ENCODE measurements around the gene PSMA7. TPM values are rescaled to one million over a fixed set of nuclear protein-coding genes. Genes with fewer than 3 reads are reported as not detected.

PSMA7 gene
- polyA plus RNA-seq, 1 of the 3 experiments (the other 2 are of a cell fraction): 801 TPM

DNA sequence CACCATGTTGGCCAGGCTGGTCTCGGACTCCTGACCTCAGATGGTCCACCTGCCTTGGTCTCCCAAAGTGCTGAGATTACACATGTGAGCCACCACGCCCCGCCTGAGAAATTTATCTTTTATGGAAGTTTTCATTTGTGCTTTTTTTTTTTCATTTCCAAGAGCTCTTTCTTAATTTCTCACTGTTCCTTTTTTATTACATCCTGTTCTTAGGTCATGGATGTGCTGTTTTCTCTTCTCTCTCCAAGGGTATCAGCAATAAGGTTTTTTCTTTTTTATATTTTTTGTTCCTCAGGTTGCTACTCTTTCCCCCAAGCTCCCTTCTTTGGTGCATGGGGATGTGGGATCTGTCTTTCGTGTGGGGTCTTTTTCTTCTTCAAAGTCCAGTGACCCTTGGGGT lies 42.1 kb downstream of the PSMA7 start:
- Histone ChIP-seq H4K20me1 (ENCODE audit: insufficient read depth) (no peaks in the 10 kb centered on the region), H3K27ac (ENCODE audit: low read depth in 2 of 2, low read length in 1 of 2) (no peak overlapping the region), H3K36me3 (replicated peaks in 1 of 2; ENCODE audit: control insufficient read depth in 1 of 2, insufficient read depth in 2 of 2, low read length in 1 of 2) (no peaks in the 10 kb centered on the region), H3K9me2 (no peaks in the 10 kb centered on the region), H3F3A (replicated peaks; ENCODE audit: insufficient read depth) (no peaks in the 10 kb centered on the region), H3K4me2 (no peak overlapping the region), H3K27me3 (ENCODE audit: insufficient read depth) (no peaks in the 10 kb centered on the region), H3K4me3 (ENCODE audit: low read depth in 2 of 2, low read length in 1 of 2) (no peak overlapping the region), H3K79me2 (ENCODE audit: insufficient read depth) (no peaks in the 10 kb centered on the region), H2AFZ (ENCODE audit: low read depth) (no peak overlapping the region), H3K9me3 (no peaks in the 10 kb centered on the region), H3K4me1 (ENCODE audit: control insufficient read depth in 1 of 2, insufficient read depth in 2 of 2, low read depth in 1 of 2, low read length in 1 of 2) (no peaks in the 10 kb centered on the region), H3K9ac (no peak overlapping the region)
- WGBS (ENCODE audit: low lambda C conversion rate): 19% methylated on average over 4 of the region's 4 CpGs
- TF ChIP-seq, protein P1, sequence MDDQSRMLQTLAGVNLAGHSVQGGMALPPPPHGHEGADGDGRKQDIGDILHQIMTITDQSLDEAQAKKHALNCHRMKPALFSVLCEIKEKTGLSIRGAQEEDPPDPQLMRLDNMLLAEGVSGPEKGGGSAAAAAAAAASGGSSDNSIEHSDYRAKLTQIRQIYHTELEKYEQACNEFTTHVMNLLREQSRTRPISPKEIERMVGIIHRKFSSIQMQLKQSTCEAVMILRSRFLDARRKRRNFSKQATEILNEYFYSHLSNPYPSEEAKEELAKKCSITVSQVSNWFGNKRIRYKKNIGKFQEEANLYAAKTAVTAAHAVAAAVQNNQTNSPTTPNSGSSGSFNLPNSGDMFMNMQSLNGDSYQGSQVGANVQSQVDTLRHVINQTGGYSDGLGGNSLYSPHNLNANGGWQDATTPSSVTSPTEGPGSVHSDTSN (IDR thresholded peaks at IDR 0.05): no peak
- no peak for TF ChIP-seq TEAD4 (IDR thresholded peaks at IDR 0.05; ENCODE audit: borderline replicate concordance, insufficient read depth)
- TF ChIP-seq EP300 (IDR thresholded peaks at IDR 0.05; ENCODE audit: borderline replicate concordance in 1 of 2, low read depth in 1 of 2, low read length in 1 of 2): no peak
- no peak for TF ChIP-seq NRF1 (IDR thresholded peaks at IDR 0.05; ENCODE audit: low read depth, low read length)
- no peak for TF ChIP-seq RAD21 (IDR thresholded peaks at IDR 0.05; ENCODE audit: low read length)
- TF ChIP-seq YY1 (IDR thresholded peaks at IDR 0.05; ENCODE audit: low read depth): no peak
- TF ChIP-seq, protein P2, sequence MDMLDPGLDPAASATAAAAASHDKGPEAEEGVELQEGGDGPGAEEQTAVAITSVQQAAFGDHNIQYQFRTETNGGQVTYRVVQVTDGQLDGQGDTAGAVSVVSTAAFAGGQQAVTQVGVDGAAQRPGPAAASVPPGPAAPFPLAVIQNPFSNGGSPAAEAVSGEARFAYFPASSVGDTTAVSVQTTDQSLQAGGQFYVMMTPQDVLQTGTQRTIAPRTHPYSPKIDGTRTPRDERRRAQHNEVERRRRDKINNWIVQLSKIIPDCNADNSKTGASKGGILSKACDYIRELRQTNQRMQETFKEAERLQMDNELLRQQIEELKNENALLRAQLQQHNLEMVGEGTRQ (IDR thresholded peaks at IDR 0.05; ENCODE audit: borderline replicate concordance, low read depth, low read length): no peak
- no peak for TF ChIP-seq EZH2phosphoT487 (IDR thresholded peaks at IDR 0.05; ENCODE audit: borderline replicate concordance, low read depth)
- TF ChIP-seq, protein P3, sequence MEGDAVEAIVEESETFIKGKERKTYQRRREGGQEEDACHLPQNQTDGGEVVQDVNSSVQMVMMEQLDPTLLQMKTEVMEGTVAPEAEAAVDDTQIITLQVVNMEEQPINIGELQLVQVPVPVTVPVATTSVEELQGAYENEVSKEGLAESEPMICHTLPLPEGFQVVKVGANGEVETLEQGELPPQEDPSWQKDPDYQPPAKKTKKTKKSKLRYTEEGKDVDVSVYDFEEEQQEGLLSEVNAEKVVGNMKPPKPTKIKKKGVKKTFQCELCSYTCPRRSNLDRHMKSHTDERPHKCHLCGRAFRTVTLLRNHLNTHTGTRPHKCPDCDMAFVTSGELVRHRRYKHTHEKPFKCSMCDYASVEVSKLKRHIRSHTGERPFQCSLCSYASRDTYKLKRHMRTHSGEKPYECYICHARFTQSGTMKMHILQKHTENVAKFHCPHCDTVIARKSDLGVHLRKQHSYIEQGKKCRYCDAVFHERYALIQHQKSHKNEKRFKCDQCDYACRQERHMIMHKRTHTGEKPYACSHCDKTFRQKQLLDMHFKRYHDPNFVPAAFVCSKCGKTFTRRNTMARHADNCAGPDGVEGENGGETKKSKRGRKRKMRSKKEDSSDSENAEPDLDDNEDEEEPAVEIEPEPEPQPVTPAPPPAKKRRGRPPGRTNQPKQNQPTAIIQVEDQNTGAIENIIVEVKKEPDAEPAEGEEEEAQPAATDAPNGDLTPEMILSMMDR (IDR thresholded peaks at IDR 0.05): no peak
- TF ChIP-seq FOXM1 (IDR thresholded peaks at IDR 0.05; ENCODE audit: low read depth): no peak
- no peak for TF ChIP-seq SIN3A (IDR thresholded peaks at IDR 0.05; ENCODE audit: borderline replicate concordance, low read depth, low read length)
- no peak for TF ChIP-seq MEF2A (IDR thresholded peaks at IDR 0.05; ENCODE audit: borderline replicate concordance, low read depth)
- TF ChIP-seq RCOR1 (IDR thresholded peaks at IDR 0.05; ENCODE audit: low read length): no peak
- TF ChIP-seq, protein P4, sequence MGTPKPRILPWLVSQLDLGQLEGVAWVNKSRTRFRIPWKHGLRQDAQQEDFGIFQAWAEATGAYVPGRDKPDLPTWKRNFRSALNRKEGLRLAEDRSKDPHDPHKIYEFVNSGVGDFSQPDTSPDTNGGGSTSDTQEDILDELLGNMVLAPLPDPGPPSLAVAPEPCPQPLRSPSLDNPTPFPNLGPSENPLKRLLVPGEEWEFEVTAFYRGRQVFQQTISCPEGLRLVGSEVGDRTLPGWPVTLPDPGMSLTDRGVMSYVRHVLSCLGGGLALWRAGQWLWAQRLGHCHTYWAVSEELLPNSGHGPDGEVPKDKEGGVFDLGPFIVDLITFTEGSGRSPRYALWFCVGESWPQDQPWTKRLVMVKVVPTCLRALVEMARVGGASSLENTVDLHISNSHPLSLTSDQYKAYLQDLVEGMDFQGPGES (IDR thresholded peaks at IDR 0.05; ENCODE audit: low read depth, low read length): no peak
- DNase-seq: no peak
- ChIA-PET CTCF (no interaction called here), POLR2A (interaction anchor here (1.2 kb wide), 1 partner anchor 34 kb away, joined by 3 read pairs; no protein-coding TSS in a partner anchor)
